NCI-H2107 treated with DMSO at 0.1 percent for 48 hours (cell line): Measurements from ENCODE around the gene PTPRE.

Experiments used
- DNase-seq: peaks from one replicate; lab custom pipeline; 2025; ENCODE audit not compliant: unreplicated experiment; lab: John Stamatoyannopoulos, UW

PTPRE gene

GRCh38 chr10:127923646-127924045 lies 16.7 kb downstream of the PTPRE start:
- DNase-seq: no peak

GRCh38 chr10:127925471-127926207 lies 18.7 kb downstream of the PTPRE start:
- DNase-seq: no peak

- no peak for DNase-seq
Observed at GRCh38 chr10:127926455-127926854, 19.6 kb downstream of the PTPRE start.

- DNase-seq: no peak
Observed at GRCh38 chr10:127928021-127928806, 21.3 kb downstream of the PTPRE start.

- no peak for DNase-seq
Observed at GRCh38 chr10:127932521-127933270, 25.8 kb downstream of the PTPRE start.

GRCh38 chr10:127933271-127933670 lies 26.4 kb downstream of the PTPRE start:
- DNase-seq: no peak

- no peak for DNase-seq
Observed at GRCh38 chr10:127934383-127934782, 27.5 kb downstream of the PTPRE start.

- DNase-seq: no peak
Observed at GRCh38 chr10:127935071-127935561, 28.2 kb downstream of the PTPRE start.

GRCh38 chr10:127937069-127937468 lies 30.2 kb downstream of the PTPRE start:
- no peak for DNase-seq

- no peak for DNase-seq
Observed at GRCh38 chr10:127937915-127938463, 31.1 kb downstream of the PTPRE start.

- DNase-seq: no peak
Observed at GRCh38 chr10:127939786-127940330, 33.0 kb downstream of the PTPRE start.

- DNase-seq: no peak
Observed at GRCh38 chr10:127940866-127941640, 34.1 kb downstream of the PTPRE start.

GRCh38 chr10:127942811-127943210 lies 35.9 kb downstream of the PTPRE start:
- DNase-seq: no peak

- DNase-seq: no peak
Observed at GRCh38 chr10:127943336-127943910, 36.5 kb downstream of the PTPRE start.

- DNase-seq: no peak
Observed at GRCh38 chr10:127944256-127944655, 37.4 kb downstream of the PTPRE start.

- DNase-seq: no peak
Observed at GRCh38 chr10:127945341-127945758, 38.4 kb downstream of the PTPRE start.

GRCh38 chr10:127945948-127946711 lies 39.2 kb downstream of the PTPRE start:
- no peak for DNase-seq

GRCh38 chr10:127947211-127947610 lies 40.3 kb downstream of the PTPRE start:
- DNase-seq: no peak

- DNase-seq: no peak
Observed at GRCh38 chr10:127948791-127949190, 41.9 kb downstream of the PTPRE start.
